Measurements from ENCODE around the gene TMC2.
"Not testable (repeated sequence)": the region's sequence is repeated elsewhere in the genome, so short reads cannot be mapped to it uniquely, and the experiment has no call there.

TMC2 gene

GRCh38 chr20:2536560-2536986 is at the start of gene TMC2:
Gene TMC2 (plus strand): TSS chr20:2536573. CDS start chr20:2536622, 49 bp downstream.
- DNase-seq = no peak

GRCh38 chr20:2502808-2503384 is 33.5 kb upstream of the TMC2 start:
- not testable (repeated sequence) for DNase-seq

GRCh38 chr20:2504803-2505202 is 31.6 kb upstream of the TMC2 start:
- not testable (repeated sequence) for DNase-seq

- not testable (repeated sequence) for DNase-seq
These were observed 29.9 kb upstream of the TMC2 start for GRCh38 chr20:2506426-2506825.

- DNase-seq = no peak
These were observed 28.9 kb upstream of the TMC2 start for GRCh38 chr20:2507464-2507863.

- no peak for DNase-seq
These were observed 28.3 kb upstream of the TMC2 start for GRCh38 chr20:2507875-2508630.

GRCh38 chr20:2508631-2509467 is 27.5 kb upstream of the TMC2 start, which contains the start of gene ZNF343:
Gene ZNF343 (minus strand): TSS chr20:2508915. CDS start chr20:2493895, 15,020 bp downstream.
- DNase-seq = peak; percentile 81

- DNase-seq = no peak
These were observed 26.9 kb upstream of the TMC2 start for GRCh38 chr20:2509468-2509781.

- DNase-seq = no peak
These were observed 26.6 kb upstream of the TMC2 start for GRCh38 chr20:2509794-2510193.

- DNase-seq = no peak
These were observed 21.2 kb upstream of the TMC2 start for GRCh38 chr20:2515203-2515602.

- DNase-seq = no peak
These were observed 20.0 kb upstream of the TMC2 start for GRCh38 chr20:2516399-2516798.

GRCh38 chr20:2518096-2518495 is 18.3 kb upstream of the TMC2 start:
- no peak for DNase-seq

GRCh38 chr20:2518558-2518957 is 17.8 kb upstream of the TMC2 start:
- no peak for DNase-seq

GRCh38 chr20:2519115-2519809 is 17.1 kb upstream of the TMC2 start:
- DNase-seq = no peak

- no peak for DNase-seq
These were observed 15.8 kb upstream of the TMC2 start for GRCh38 chr20:2520617-2521016.

- peak; percentile 77 for DNase-seq
These were observed 14.7 kb upstream of the TMC2 start for GRCh38 chr20:2521369-2522305.

- DNase-seq = not testable (repeated sequence)
These were observed 13.4 kb upstream of the TMC2 start for GRCh38 chr20:2522826-2523429.

- DNase-seq = peak; percentile 98
These were observed 12.3 kb upstream of the TMC2 start for GRCh38 chr20:2523919-2524708.

GRCh38 chr20:2524709-2525506 is 11.5 kb upstream of the TMC2 start:
- DNase-seq = peak; percentile 64

GRCh38 chr20:2526218-2526583 is 10.2 kb upstream of the TMC2 start:
- DNase-seq = not testable (repeated sequence)

Data from stimulated activated CD8-positive, alpha-beta memory T cell treated with anti-CD3 and anti-CD28 coated beads, Interleukin-4, amount 100 ng/mL, for 48 hours (primary cell).